Measurements from ENCODE around the gene TMIGD1.

The TMIGD1 gene

GRCh38 chr17:30275911-30276310 lies 57.9 kb downstream of the TMIGD1 start:
- DNase-seq, result no peak

- DNase-seq, result no peak
These were observed 59.0 kb downstream of the TMIGD1 start for GRCh38 chr17:30274887-30275286.

GRCh38 chr17:30273373-30273772 lies 60.5 kb downstream of the TMIGD1 start:
- DNase-seq, result no peak

- DNase-seq, result no peak
These were observed 62.8 kb downstream of the TMIGD1 start for GRCh38 chr17:30271102-30271501.

GRCh38 chr17:30267625-30268024 lies 66.2 kb downstream of the TMIGD1 start:
- no peak for DNase-seq

Data from activated CD4-positive, alpha-beta T cell treated with anti-CD3 and anti-CD28 coated beads, Interleukin-10, Interleukin-2, amounts not matched to agents 100 ng/mL and 50 ng/mL, durations not matched to agents 16 hours and 8 hours (primary cell).